H9 (cell line): Measurements from ENCODE around the gene IL1RAP. TPM values are rescaled to one million over a fixed set of nuclear protein-coding genes. Genes with fewer than 3 reads are reported as not detected.

Experiments used
- DNase-seq: peaks from one replicate; pipeline ENCODE4 v3.0.0-alpha.2; 2017
- H2AFZ ChIP-seq: one replicate; pipeline ENCODE4 v1.6.1; 2013; ENCODE audit warnings: mild to moderate bottlenecking, low read length, control low read depth, moderate library complexity
- H2AK5ac ChIP-seq: 2 replicates; pipeline ENCODE4 v1.6.1; 2013; ENCODE audit warnings: low read length, control low read depth, mixed read lengths; ENCODE audit not compliant: insufficient read length
- H2BK120ac ChIP-seq: one replicate; pipeline ENCODE4 v1.6.1; 2013; ENCODE audit warnings: low read depth, mild to moderate bottlenecking, low read length, control low read depth, inconsistent platforms; ENCODE audit not compliant: poor library complexity, severe bottlenecking
- H2BK12ac ChIP-seq: 2 replicates; pipeline ENCODE4 v1.6.1; 2013; ENCODE audit warnings: low read length, control low read depth, mixed read lengths, low read depth; ENCODE audit not compliant: insufficient read length
- H2BK15ac ChIP-seq: 2 replicates; pipeline ENCODE4 v1.6.1; 2013; ENCODE audit warnings: low read depth, low read length, control low read depth
- H2BK20ac ChIP-seq: one replicate; pipeline ENCODE4 v1.6.1; 2013; ENCODE audit warnings: low read depth, mild to moderate bottlenecking, low read length, control low read depth, inconsistent platforms; ENCODE audit not compliant: poor library complexity, severe bottlenecking
- H2BK5ac ChIP-seq: 2 replicates; pipeline ENCODE4 v1.6.1; 2013; ENCODE audit warnings: low read length, control low read depth, mixed read lengths; ENCODE audit not compliant: insufficient read length
- H3K14ac ChIP-seq: 2 replicates; pipeline ENCODE4 v1.6.1; 2013; ENCODE audit warnings: low read length, control low read depth; ENCODE audit not compliant: insufficient read depth
- H3K18ac ChIP-seq: 2 replicates; pipeline ENCODE4 v1.6.1; 2013; ENCODE audit warnings: low read depth, mild to moderate bottlenecking, mixed read lengths, low read length, control low read depth; ENCODE audit not compliant: insufficient read length
- H3K23ac ChIP-seq: 2 replicates; pipeline ENCODE4 v1.6.1; 2013; ENCODE audit warnings: low read length, control low read depth, mixed read lengths, low read depth; ENCODE audit not compliant: insufficient read length
- H3K23me2 ChIP-seq: 2 replicates; pipeline ENCODE4 v1.6.1; 2013; ENCODE audit warnings: low read depth, mild to moderate bottlenecking, mixed read lengths, low read length, control low read depth; ENCODE audit not compliant: insufficient read length, poor library complexity, severe bottlenecking
- H3K27ac ChIP-seq: 2 replicates; pipeline ENCODE4 v1.5.1; 2013; ENCODE audit warnings: low read length, control low read depth, mixed read lengths, low read depth; ENCODE audit not compliant: insufficient read length
- H3K27me3 ChIP-seq: 2 replicates; pipeline ENCODE4 v1.6.1; 2013; ENCODE audit warnings: low read length, control low read depth, inconsistent platforms; ENCODE audit not compliant: insufficient read depth
- H3K4ac ChIP-seq: 2 replicates; pipeline ENCODE4 v1.6.1; 2013; ENCODE audit warnings: low read depth, mild to moderate bottlenecking, control low read depth, inconsistent platforms, low read length, moderate library complexity
- H3K4me1 ChIP-seq: 2 replicates; pipeline ENCODE4 v1.6.1; 2013; ENCODE audit warnings: low read length, control low read depth, inconsistent platforms; ENCODE audit not compliant: insufficient read depth
- H3K4me2 ChIP-seq: 2 replicates; pipeline ENCODE4 v1.6.1; 2013; ENCODE audit warnings: low read length, control low read depth, mixed read lengths; ENCODE audit not compliant: insufficient read length, insufficient read depth
- H3K56ac ChIP-seq: 2 replicates; pipeline ENCODE4 v1.6.1; 2013; ENCODE audit warnings: low read depth, mild to moderate bottlenecking, mixed read lengths, low read length, control low read depth; ENCODE audit not compliant: insufficient read length
- H3K79me1 ChIP-seq: 2 replicates; pipeline ENCODE4 v1.6.1; 2013; ENCODE audit warnings: low read depth, mild to moderate bottlenecking, moderate library complexity, low read length, control low read depth, inconsistent platforms; ENCODE audit not compliant: insufficient read depth, poor library complexity, severe bottlenecking
- H3K79me2 ChIP-seq: 2 replicates; pipeline ENCODE4 v1.6.1; 2013; ENCODE audit warnings: low read length, control low read depth, inconsistent platforms; ENCODE audit not compliant: insufficient read depth
- H3K9ac ChIP-seq: 2 replicates; pipeline ENCODE4 v1.6.1; 2013; ENCODE audit warnings: low read length, control low read depth, mixed read lengths; ENCODE audit not compliant: insufficient read length; ENCODE audit errors: extremely low read depth
- H3K9me3 ChIP-seq: one replicate; pipeline ENCODE4 v1.6.1; 2013; ENCODE audit warnings: low read depth, low read length, inconsistent platforms; ENCODE audit not compliant: control insufficient read depth
- H3T11ph ChIP-seq: one replicate; pipeline ENCODE4 v1.6.1; 2013; ENCODE audit warnings: mild to moderate bottlenecking, low read length, control low read depth, inconsistent platforms
- H4K20me1 ChIP-seq: one replicate; pipeline ENCODE4 v1.6.1; 2013; ENCODE audit not compliant: control insufficient read depth, insufficient read length, insufficient read depth
- H4K5ac ChIP-seq: 2 replicates; pipeline ENCODE4 v1.6.1; 2013; ENCODE audit warnings: low read depth, mild to moderate bottlenecking, mixed read lengths, low read length, control low read depth; ENCODE audit not compliant: insufficient read length
- H4K8ac ChIP-seq: replicated peaks from 2 replicates; pipeline ENCODE4 v1.6.1; 2013; ENCODE audit warnings: low read length, control low read depth, mixed read lengths, low read depth; ENCODE audit not compliant: insufficient read length
- H4K91ac ChIP-seq: 2 replicates; pipeline ENCODE4 v1.6.1; 2013; ENCODE audit warnings: low read depth, mild to moderate bottlenecking, moderate library complexity, mixed read lengths, low read length, control low read depth; ENCODE audit not compliant: insufficient read length
- H3K27ac Mint-ChIP-seq, 3 experiments: 2 replicates in 2 of 3; 3 replicates in 1 of 3; pipeline ENCODE4 v1.8.0; 2020 to 2021; ENCODE audit warnings: mixed read lengths in 3 of 3, mild to moderate bottlenecking in 1 of 3, moderate library complexity in 1 of 3
- H3K27me3 Mint-ChIP-seq: 2 replicates; pipeline ENCODE4 v1.8.0; 2021; ENCODE audit warnings: low read depth, mild to moderate bottlenecking, moderate library complexity, mixed read lengths
- H3K36me3 Mint-ChIP-seq, 3 experiments: 2 replicates in 2 of 3; 3 replicates in 1 of 3; pipeline ENCODE4 v1.8.0; 2020 to 2021; ENCODE audit warnings: low read depth in 3 of 3, mixed read lengths in 3 of 3; ENCODE audit not compliant: insufficient read depth in 1 of 3
- H3K4me1 Mint-ChIP-seq, 2 experiments: 2 replicates each; pipeline ENCODE4 v1.8.0; 2020; ENCODE audit warnings: mixed read lengths in 2 of 2
- H3K4me3 Mint-ChIP-seq, 2 experiments: 2 replicates in 1 of 2; 3 replicates in 1 of 2; pipeline ENCODE4 v1.8.0; 2020 to 2021; ENCODE audit warnings: mild to moderate bottlenecking in 2 of 2, mixed read lengths in 2 of 2, moderate library complexity in 1 of 2
- H3K9me3 Mint-ChIP-seq, 2 experiments: 2 replicates in 1 of 2; 3 replicates in 1 of 2; pipeline ENCODE4 v1.8.0; 2020; ENCODE audit warnings: mild to moderate bottlenecking in 2 of 2, mixed read lengths in 2 of 2, moderate library complexity in 1 of 2
- CTCF ChIP-seq: fragments of 200-600 bp; sonication (generic); conservative IDR thresholded peaks from 3 replicates; pipeline ENCODE4 v1.8.0; 2021; ENCODE audit warnings: antibody characterized with exemption, mild to moderate bottlenecking
- WGBS: extraction: QIAGEN DNeasy Blood & Tissue Kit; methylation state at CpG from one replicate; pipeline ENCODE4 v1.1.7; 2013; ENCODE audit warnings: missing lambda C conversion rate, low lambda C conversion rate, mixed read lengths; ENCODE audit not compliant: insufficient read length; ENCODE audit errors: extremely low coverage; 5-methylcytosine and 5-hydroxymethylcytosine counted together
- total RNA-seq: library from RNA; stranded (reverse); gene quantifications from 2 replicates; pipeline ENCODE4 v1.2.1, GENCODE V29; 2021

IL1RAP gene
- total RNA-seq, 1 experiment from 2014 or later: 4.6 TPM

DNA sequence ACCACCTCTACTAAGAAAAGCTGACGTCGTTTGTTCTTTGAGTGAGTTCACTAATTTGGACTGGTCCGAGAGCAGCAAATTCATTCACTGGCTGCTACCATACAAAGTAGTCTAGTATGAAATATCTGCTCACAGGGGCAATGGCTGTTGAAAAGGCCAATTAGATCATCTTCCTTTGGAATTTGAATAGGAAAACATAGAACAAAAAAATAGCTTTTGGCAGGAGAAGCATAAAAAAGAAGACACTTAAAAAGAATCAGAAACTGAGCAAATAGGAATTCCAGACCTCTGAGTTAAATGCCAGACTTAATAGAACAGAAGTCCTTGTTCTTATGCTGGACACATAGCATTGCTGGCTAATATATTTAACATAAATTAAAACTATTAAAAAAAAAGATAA is 159.3 kb downstream of the IL1RAP start:
- Histone ChIP-seq H2BK15ac (no peak overlapping the region), H3K27me3 (no peaks in the 10 kb centered on the region), H2AK5ac (no peak overlapping the region), H2BK12ac (no peak overlapping the region), H3K4ac (no peak overlapping the region), H4K20me1 (no peaks in the 10 kb centered on the region), H3K9me3 (no peaks in the 10 kb centered on the region), H4K5ac (no peak overlapping the region), H3K23me2 (no peaks in the 10 kb centered on the region), H3K4me2 (no peak overlapping the region), H4K91ac (no peak overlapping the region), H3K14ac (no peak overlapping the region), H2BK120ac (no peak overlapping the region), H3K23ac (no peak overlapping the region), H4K8ac (no peak overlapping the region), H3K9ac (no peak overlapping the region), H2AFZ (no peak overlapping the region), H3K27ac (no peak overlapping the region), H3K79me1 (no peaks in the 10 kb centered on the region), H2BK20ac (no peak overlapping the region), H3T11ph (no peak overlapping the region), H3K18ac (no peak overlapping the region), H3K56ac (no peak overlapping the region), H3K4me1 (no peaks in the 10 kb centered on the region), H2BK5ac (no peak overlapping the region), H3K79me2 (no peaks in the 10 kb centered on the region)
- Mint-ChIP-seq H3K27me3 (no peaks in the 10 kb centered on the region; the same call in 1 of the 2 replicates), H3K36me3 (peaks cover 0 to 4% (median 4%) of the 10 kb centered on the region in 3 experiments; a peak in 4 of 7 replicates), H3K27ac (no peak overlapping the region), H3K4me1 (peaks cover 6 to 11% of the 10 kb centered on the region in 2 experiments), H3K9me3 (peaks cover 3 to 8% of the 10 kb centered on the region in 2 experiments; a peak in 3 of 5 replicates), H3K4me3 (no peak overlapping the region)
- no CpG with 5 or more reads among the region's 3 CpGs for WGBS
- DNase-seq: no peak
- TF ChIP-seq CTCF: no peak
